Vagina (tissue), 2 donors: Measurements from ENCODE around the gene C1QTNF4.

Source experiments
- POLR2A ChIP-seq, 2 donors: fragments of 450-650 bp; IDR thresholded peaks; one replicate each; pipeline ENCODE4 v1.6.1; 2017; ENCODE audit warnings: antibody characterized with exemption in 2 of 2, mild to moderate bottlenecking in 2 of 2, moderate library complexity in 2 of 2
- TF ChIP-seq, protein P1 (sequence below), 3 experiments: fragments of 450-650 bp in 2 of 3; fragments of 200-600 bp in 1 of 3; sonication (generic) in 1 of 3; IDR thresholded peaks; one replicate each; pipeline ENCODE4 v1.5.1; 2017 to 2019; ENCODE audit warnings: antibody characterized with exemption in 3 of 3, mild to moderate bottlenecking in 2 of 3, moderate library complexity in 2 of 3

DNA sequence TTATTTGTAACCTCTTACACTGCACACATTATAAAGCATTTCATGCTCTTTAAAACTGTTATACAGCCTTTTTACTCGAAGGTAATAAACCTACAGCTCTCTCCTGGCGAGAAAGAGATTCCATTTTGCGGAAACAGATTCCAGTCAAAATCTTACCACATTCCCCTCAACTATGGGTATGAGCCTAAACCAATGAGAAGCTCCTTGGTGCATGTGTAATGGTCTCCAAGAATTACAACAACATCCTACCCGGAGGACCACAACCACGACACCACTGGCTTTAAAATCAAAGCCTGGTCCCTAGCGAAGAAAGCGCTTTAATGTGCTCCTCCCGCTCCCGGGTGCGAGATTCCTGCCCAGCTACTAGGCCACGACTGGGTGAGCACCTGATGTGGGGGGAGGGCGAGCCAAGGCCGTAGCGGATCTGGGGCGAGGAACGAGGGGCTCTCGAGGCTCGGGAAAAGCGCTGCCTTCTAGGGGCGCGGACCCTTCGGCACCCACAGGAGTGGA is 42.1 kb downstream of the C1QTNF4 start:
- TF ChIP-seq, protein P1, sequence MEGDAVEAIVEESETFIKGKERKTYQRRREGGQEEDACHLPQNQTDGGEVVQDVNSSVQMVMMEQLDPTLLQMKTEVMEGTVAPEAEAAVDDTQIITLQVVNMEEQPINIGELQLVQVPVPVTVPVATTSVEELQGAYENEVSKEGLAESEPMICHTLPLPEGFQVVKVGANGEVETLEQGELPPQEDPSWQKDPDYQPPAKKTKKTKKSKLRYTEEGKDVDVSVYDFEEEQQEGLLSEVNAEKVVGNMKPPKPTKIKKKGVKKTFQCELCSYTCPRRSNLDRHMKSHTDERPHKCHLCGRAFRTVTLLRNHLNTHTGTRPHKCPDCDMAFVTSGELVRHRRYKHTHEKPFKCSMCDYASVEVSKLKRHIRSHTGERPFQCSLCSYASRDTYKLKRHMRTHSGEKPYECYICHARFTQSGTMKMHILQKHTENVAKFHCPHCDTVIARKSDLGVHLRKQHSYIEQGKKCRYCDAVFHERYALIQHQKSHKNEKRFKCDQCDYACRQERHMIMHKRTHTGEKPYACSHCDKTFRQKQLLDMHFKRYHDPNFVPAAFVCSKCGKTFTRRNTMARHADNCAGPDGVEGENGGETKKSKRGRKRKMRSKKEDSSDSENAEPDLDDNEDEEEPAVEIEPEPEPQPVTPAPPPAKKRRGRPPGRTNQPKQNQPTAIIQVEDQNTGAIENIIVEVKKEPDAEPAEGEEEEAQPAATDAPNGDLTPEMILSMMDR (IDR thresholded peaks at IDR 0.05), result no peak
- no peak for TF ChIP-seq POLR2A (IDR thresholded peaks at IDR 0.05)
